Mucosa of rectum (tissue), 2 donors: ENCODE measurements around the gene FXYD5.
A peak's percentile ranks its signal among the peaks of the same experiment; 100 is the strongest.

ENCODE experiments used
- H3K27ac ChIP-seq, 2 donors: one replicate each; pipeline ENCODE4 v1.7.0; 2013; ENCODE audit warnings: inconsistent platforms in 2 of 2, low read depth in 2 of 2, low read length in 2 of 2
- H3K27me3 ChIP-seq, 2 donors: one replicate each; pipeline ENCODE4 v1.7.0; 2013; ENCODE audit warnings: low read length in 2 of 2; ENCODE audit not compliant: control insufficient read depth in 2 of 2, insufficient read depth in 2 of 2
- H3K36me3 ChIP-seq, 2 donors: one replicate each; pipeline ENCODE4 v1.7.0; 2013; ENCODE audit warnings: low read length in 2 of 2; ENCODE audit not compliant: control insufficient read depth in 2 of 2, insufficient read depth in 2 of 2
- H3K4me1 ChIP-seq, 2 donors: one replicate each; pipeline ENCODE4 v1.7.0; 2013; ENCODE audit warnings: low read length in 2 of 2, mild to moderate bottlenecking in 1 of 2; ENCODE audit not compliant: control insufficient read depth in 2 of 2, insufficient read depth in 2 of 2
- H3K4me3 ChIP-seq, 2 donors: one replicate each; pipeline ENCODE4 v1.7.0; 2013; ENCODE audit warnings: low read length in 2 of 2
- H3K9ac ChIP-seq, 2 donors: one replicate each; pipeline ENCODE4 v1.7.0; 2013; ENCODE audit warnings: low read length in 2 of 2, low read depth in 1 of 2, mild to moderate bottlenecking in 1 of 2
- H3K9me3 ChIP-seq, 2 donors: one replicate each; pipeline ENCODE4 v1.7.0; 2013; ENCODE audit warnings: low read length in 2 of 2; ENCODE audit not compliant: control insufficient read depth in 2 of 2
- donor health status: healthy.
- donor health status: Normal muscosa, but diverticular disease.

The FXYD5 gene, protein sequence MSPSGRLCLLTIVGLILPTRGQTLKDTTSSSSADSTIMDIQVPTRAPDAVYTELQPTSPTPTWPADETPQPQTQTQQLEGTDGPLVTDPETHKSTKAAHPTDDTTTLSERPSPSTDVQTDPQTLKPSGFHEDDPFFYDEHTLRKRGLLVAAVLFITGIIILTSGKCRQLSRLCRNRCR

DNA sequence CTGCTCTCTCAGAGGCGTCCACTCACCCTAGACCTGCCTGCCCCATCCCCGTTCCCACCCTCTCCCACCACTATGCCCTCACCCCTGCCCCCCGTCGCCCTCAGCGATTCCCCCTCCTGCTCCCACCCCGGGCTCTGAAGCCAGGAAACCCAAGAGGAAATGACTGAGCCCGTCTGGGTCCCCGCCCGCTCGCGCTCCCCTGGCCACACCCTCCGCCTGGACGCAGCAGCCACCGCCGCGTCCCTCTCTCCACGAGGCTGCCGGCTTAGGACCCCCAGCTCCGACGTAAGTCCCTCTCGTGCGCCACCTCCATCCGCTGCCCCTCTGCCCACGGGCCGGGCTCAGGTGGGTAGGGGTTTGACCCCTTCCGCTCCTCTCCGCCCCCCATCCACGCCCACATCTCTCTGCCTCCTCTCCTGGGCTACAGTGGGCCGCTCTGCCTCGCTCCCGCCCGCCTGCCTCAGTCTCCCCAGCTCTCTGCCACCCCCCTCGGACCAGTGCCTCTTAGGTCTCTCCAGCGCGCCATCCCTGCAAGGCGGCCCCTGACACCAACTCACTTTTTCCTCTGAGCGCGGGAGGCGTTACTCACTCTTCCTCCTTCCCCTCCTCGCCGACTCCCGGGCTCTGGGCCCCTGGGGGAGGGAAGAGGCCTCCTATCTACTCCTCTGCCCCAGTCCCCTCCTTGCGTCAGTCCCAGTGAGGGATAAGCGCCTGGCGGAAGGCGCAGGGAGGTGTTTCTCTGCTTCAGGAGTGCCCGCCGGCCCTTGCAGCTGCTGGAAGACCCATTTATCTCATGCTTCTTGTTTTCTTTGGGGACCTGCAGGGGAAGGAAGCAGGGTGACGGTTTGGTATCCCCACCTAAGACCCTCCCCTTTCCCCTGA is at the start of gene FXYD5:
Gene FXYD5, plus strand, starts transcription at position 211 of the 882 bp plus-strand sequence. CDS start 816 bp downstream, outside the sequence.
- H3K9me3 ChIP-seq: no peaks in the 10 kb centered on the region
- peaks cover 0 to 14% of the 10 kb centered on the region in 2 donors for H3K36me3 ChIP-seq
- peak within 1 kb of the TSS; percentile 68 to 76 for H3K4me3 ChIP-seq
- peaks cover 12% of the 10 kb centered on the region in 2 donors for H3K27me3 ChIP-seq
- H3K27ac ChIP-seq: peak within 1 kb of the TSS; percentile 28 to 82
- peak within 1 kb of the TSS; percentile 51 to 68 for H3K9ac ChIP-seq
- peaks cover 4 to 16% of the 10 kb centered on the region in 2 donors for H3K4me1 ChIP-seq

DNA sequence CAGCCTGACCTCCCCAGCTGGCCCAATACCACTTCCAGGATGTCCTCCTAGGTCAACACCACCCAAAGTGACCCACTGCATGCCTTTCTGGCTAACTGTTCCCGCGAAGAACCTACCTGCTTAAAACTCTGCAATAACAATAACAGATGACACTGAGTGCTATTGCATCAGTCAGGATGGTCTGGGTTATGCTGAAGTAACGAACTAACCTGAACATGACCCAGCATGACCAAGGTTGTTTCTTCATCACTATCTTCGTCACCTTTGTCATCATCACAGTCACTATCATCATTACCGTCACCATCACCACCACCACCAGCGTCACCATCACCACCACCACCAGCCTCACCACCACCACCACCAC is 49.5 kb upstream of the FXYD5 start:
- Histone ChIP-seq H3K4me1 (peaks cover 4 to 8% of the 10 kb centered on the region in 2 donors), H3K4me3 (no peak overlapping the region), H3K9ac (no peak overlapping the region), H3K9me3 (no peaks in the 10 kb centered on the region), H3K36me3 (no peaks in the 10 kb centered on the region), H3K27ac (no peak overlapping the region), H3K27me3 (no peaks in the 10 kb centered on the region)

DNA sequence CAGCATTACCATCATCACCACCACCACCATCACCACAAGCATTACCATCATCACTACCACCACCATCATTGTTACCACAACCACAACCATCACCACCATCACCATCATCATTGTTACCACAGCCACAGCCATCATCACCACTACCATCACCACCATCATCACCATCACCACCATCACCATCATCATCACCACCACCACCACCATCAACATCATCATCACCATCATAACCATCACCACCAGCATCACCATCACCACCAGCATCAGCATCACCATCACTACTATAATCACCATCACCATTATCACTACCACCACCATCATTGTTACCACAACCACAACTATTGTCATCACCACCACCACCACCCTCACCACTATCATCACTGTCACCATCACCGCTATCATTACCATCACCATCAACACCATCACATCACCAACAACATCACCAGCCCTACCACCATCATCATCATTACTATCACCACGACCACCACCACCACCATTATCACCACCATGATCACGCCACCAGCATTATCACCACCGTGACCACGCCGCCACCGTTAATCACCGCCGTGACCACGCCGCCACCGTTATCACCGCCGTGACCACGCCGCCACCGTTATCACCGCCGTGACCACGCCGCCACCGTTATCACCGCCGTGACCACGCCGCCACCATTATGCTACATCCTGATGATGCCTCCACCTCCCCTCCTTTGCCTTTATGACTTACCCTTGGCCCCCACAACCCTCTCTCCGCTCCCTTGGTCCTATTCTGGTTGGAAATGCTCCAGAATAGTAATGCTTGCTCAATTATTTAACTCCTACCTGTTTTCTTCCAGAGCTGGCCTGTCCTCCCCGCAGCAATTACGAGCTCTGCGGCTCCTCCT is 48.9 kb upstream of the FXYD5 start:
- Histone ChIP-seq H3K27ac (no peak overlapping the region), H3K36me3 (no peaks in the 10 kb centered on the region), H3K9ac (no peak overlapping the region)

DNA sequence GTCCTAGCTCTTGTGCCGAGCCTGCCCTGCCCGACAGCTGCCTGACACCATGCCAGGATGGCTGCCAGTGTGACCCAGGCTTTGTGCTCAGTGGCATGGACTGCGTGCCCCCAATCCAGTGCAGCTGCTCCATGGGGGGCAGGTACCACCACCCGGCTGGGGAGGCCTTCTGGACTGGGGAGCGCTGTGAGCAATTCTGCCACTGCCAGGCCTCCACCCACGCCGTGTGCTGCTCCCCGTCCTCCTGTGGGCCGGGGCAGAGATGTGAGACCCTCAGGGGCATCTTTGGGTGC is 48.3 kb upstream of the FXYD5 start:
- H3K9ac ChIP-seq: no peak overlapping the region

More for the DNA sequence above, 48.9 kb upstream of the FXYD5 start:
- Histone ChIP-seq H3K4me3 (no peak overlapping the region), H3K4me1 (peaks cover 4 to 8% of the 10 kb centered on the region in 2 donors), H3K9me3 (no peaks in the 10 kb centered on the region), H3K27me3 (no peaks in the 10 kb centered on the region)

DNA sequence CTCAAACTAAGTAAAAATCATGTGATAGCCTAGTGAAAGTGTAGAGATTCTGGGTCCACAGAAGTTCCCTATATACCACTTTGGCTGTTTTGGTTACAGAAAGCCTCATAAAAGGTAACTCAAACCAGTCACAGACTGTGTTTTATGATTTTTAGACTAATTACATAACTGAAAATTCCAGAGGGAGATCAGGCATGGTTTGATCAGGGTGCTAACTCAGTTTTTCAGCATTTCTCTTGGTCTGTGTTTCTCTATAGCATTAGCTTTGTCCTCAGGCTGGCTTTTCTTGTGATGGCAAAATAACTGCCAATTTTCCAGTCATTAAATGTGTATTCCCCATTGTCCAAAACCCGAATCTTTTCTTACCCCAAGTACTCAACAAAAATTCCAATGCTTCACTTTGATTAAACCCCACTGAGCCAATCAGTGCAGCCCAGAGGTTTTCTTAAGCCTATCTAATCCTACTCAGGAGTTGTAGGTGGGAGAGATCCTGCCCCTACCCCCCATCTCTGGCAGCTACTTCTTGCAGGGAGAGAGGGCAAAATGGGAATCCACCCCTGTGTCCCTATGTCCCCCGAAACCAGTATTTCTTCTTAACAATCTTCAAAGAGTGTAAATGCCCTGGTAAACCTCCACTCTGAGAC is 47.5 kb upstream of the FXYD5 start:
- peaks cover 4 to 8% of the 10 kb centered on the region in 2 donors for H3K4me1 ChIP-seq
- H3K27ac ChIP-seq: peak overlapping the region in 1 of 2 donors; percentile 11

More for the DNA sequence above, 48.3 kb upstream of the FXYD5 start:
- Histone ChIP-seq H3K27me3 (no peaks in the 10 kb centered on the region), H3K27ac (no peak overlapping the region), H3K4me1 (peaks cover 4 to 8% of the 10 kb centered on the region in 2 donors), H3K9me3 (no peaks in the 10 kb centered on the region), H3K4me3 (no peak overlapping the region), H3K36me3 (no peaks in the 10 kb centered on the region)

DNA sequence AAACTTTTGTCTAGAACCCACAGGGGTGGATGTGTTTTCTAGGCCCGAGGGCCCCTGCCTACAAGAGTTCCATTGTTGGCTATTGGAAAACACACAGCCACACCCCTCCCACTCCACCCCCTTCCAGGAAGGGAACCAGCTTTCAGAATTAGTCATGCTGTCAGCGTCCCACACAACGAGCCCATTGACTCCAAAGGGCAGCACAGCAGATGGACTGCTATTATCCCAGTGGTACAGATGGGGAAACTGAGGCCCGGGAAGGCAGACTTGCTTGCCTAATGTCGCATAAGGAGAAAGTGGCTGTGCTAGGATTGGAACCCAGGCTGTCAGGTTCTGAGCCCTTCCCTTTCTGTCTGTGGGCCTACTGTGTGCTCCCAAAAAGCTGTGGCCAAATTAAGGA is 47.0 kb upstream of the FXYD5 start:
- Histone ChIP-seq H3K4me3 (no peak overlapping the region), H3K9me3 (no peaks in the 10 kb centered on the region), H3K27me3 (no peaks in the 10 kb centered on the region), H3K36me3 (no peaks in the 10 kb centered on the region), H3K9ac (no peak overlapping the region), H3K27ac (no peak overlapping the region), H3K4me1 (peaks cover 4 to 8% of the 10 kb centered on the region in 2 donors)

More for the DNA sequence above, 47.5 kb upstream of the FXYD5 start:
- no peak overlapping the region for H3K9ac ChIP-seq
- no peak overlapping the region for H3K4me3 ChIP-seq
- no peaks in the 10 kb centered on the region for H3K27me3 ChIP-seq
- H3K36me3 ChIP-seq: no peaks in the 10 kb centered on the region
- H3K9me3 ChIP-seq: no peaks in the 10 kb centered on the region

DNA sequence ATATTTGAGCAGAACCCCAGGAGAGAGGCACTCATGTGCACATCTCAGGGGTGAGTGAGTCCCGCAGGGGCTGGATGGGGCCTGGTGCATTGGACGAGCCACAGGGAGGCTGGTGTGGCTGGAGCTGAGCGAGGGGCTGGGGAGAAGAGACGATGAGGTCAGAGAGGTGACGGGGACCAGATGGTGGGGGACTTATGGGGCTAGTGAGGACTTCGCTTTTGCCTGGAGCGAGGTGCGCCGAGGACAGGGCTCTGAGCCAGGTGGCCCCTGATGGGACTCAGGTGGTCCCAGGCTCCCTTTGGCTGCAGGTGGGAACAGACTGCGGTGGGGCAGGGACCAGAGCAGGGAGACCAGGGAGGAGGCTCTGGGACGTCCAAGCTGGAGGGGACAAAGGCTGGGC is 45.8 kb upstream of the FXYD5 start:
- Histone ChIP-seq H3K27me3 (no peaks in the 10 kb centered on the region), H3K4me3 (no peak overlapping the region), H3K27ac (no peak overlapping the region), H3K4me1 (peaks cover 4 to 8% of the 10 kb centered on the region in 2 donors), H3K9me3 (no peaks in the 10 kb centered on the region), H3K36me3 (no peaks in the 10 kb centered on the region), H3K9ac (no peak overlapping the region)

DNA sequence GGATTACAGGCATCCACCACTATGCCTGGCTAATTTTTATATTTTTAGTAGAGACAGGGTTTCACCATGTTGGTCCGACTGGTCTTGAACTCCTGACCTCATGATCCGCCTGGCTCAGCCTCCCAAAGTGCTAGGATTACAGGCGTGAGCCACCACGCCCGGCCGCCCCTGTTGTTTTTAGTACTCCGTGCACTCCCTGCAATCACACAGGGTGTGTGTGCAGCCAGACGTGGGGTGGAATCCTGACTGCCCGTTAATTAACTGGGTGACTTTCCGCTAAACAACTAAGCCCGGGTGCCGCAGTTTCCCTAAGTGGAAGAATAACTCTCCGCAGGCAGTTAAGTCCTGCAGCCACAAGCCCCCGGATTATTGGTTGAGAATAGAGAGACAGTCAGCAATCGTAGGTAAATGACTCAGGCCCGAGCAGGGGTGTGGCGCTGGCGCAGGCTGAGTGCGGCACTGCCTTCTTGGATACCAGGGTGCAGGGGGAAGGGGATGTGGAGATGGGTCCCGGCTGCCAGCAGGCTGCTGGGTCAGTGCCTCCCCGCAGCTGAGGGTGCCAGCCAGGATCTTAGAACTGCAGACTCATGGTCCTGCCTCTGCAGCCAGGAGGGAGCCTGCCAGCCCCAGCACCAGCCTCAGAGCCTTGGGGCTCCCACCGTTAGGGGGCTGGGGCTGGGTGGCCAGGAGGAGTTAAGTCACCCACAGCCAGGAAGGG is 45.0 kb upstream of the FXYD5 start:
- Histone ChIP-seq H3K9me3 (no peaks in the 10 kb centered on the region), H3K4me1 (peaks cover 7 to 10% of the 10 kb centered on the region in 2 donors), H3K27me3 (no peaks in the 10 kb centered on the region), H3K36me3 (no peaks in the 10 kb centered on the region), H3K9ac (peak overlapping the region in 1 of 2 donors; percentile 43), H3K4me3 (no peak overlapping the region), H3K27ac (peak overlapping the region in 1 of 2 donors; percentile 29)

DNA sequence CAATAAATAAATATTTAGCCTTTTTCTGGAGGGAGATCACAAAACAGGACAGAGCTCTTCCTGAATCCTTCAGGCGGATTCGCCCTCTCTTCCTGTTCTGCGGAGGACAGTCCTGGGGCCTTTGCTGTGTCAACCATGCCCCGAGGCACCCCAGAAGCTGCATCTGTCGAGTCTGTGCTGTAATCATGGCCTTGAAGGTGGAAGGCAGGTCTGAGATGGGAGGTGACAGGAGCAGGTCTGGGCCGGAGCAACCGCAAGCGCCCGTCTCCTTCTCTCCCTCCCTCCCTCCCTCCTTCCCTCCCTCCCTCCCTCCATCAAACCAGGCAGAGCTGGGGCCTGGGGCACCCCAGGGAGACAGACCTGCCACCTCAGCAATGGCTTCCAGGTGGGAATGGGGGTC is 43.6 kb upstream of the FXYD5 start:
- H3K9ac ChIP-seq: no peak overlapping the region
- peaks cover 16% of the 10 kb centered on the region in 2 donors for H3K4me1 ChIP-seq
- H3K9me3 ChIP-seq: no peaks in the 10 kb centered on the region
- H3K27me3 ChIP-seq: no peaks in the 10 kb centered on the region
- no peak overlapping the region for H3K27ac ChIP-seq
- no peak overlapping the region for H3K4me3 ChIP-seq
- H3K36me3 ChIP-seq: no peaks in the 10 kb centered on the region
